ENCODE measurements around the gene HOXC12.

- no peak for TF ChIP-seq CTCF (IDR thresholded peaks at IDR 0.05)
- no peak for TF ChIP-seq POLR2A (IDR thresholded peaks at IDR 0.05)
Measured at GRCh38 chr12:53993162-53994008, 38.7 kb downstream of the HOXC12 start.

All from right lobe of liver (tissue), 4 donors.